ENCODE data around the gene LMBR1.

DNA sequence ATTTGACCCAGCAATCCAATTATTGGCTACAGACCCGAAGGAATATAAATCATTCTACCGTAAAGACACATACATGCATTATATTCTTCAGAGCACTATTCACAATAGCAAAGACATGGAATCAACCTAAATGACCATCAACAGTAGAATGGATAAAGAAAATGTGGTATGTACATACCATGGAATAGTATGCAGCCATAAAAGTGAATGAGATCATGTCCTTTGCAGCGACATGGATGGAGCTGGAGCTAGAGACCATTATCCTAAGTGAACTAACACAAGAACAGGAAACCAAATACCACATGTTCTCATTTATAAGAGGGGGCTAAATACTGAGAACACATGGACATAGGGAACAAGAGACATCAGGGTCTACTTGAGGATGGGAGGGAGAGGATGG is 44.0 kb downstream of the LMBR1 start:
- TF ChIP-seq, protein P1, sequence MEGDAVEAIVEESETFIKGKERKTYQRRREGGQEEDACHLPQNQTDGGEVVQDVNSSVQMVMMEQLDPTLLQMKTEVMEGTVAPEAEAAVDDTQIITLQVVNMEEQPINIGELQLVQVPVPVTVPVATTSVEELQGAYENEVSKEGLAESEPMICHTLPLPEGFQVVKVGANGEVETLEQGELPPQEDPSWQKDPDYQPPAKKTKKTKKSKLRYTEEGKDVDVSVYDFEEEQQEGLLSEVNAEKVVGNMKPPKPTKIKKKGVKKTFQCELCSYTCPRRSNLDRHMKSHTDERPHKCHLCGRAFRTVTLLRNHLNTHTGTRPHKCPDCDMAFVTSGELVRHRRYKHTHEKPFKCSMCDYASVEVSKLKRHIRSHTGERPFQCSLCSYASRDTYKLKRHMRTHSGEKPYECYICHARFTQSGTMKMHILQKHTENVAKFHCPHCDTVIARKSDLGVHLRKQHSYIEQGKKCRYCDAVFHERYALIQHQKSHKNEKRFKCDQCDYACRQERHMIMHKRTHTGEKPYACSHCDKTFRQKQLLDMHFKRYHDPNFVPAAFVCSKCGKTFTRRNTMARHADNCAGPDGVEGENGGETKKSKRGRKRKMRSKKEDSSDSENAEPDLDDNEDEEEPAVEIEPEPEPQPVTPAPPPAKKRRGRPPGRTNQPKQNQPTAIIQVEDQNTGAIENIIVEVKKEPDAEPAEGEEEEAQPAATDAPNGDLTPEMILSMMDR (IDR thresholded peaks at IDR 0.05) = no peak
- TF ChIP-seq POLR2A (IDR thresholded peaks at IDR 0.05; ENCODE audit: low read depth) = no peak
